DND-41 (cell line): ENCODE results near the gene SLC9A7.

Experiments used
- ATAC-seq: fragments of 200-7000 bp; cut with Tn5 transposase; 3 replicates; pipeline ENCODE4 v1.9.1; 2021; ENCODE audit warnings: low read depth; ENCODE audit not compliant: insufficient read depth
- DNase-seq: peaks from one replicate; pipeline ENCODE4 v3.0.0-alpha.2; 2020
- H2AFZ ChIP-seq: 2 replicates; pipeline ENCODE4 v1.6.0; 2012; ENCODE audit warnings: low read depth, low read length
- H3K27ac ChIP-seq: 2 replicates; pipeline ENCODE4 v1.5.1; 2012; ENCODE audit warnings: low read length, inconsistent platforms
- H3K27me3 ChIP-seq: fragments of 200-600 bp; sonication (generic); 2 replicates; pipeline ENCODE4 v1.6.0; 2012; ENCODE audit warnings: low read length, mild to moderate bottlenecking, inconsistent platforms; ENCODE audit not compliant: insufficient read depth, poor library complexity
- H3K36me3 ChIP-seq: 2 replicates; pipeline ENCODE4 v1.5.1; 2012; ENCODE audit warnings: low read length, inconsistent platforms; ENCODE audit not compliant: insufficient read depth
- H3K4me1 ChIP-seq: 2 replicates; pipeline ENCODE4 v1.5.1; 2012; ENCODE audit warnings: mild to moderate bottlenecking, low read length; ENCODE audit not compliant: insufficient read depth
- H3K4me2 ChIP-seq: 2 replicates; pipeline ENCODE4 v1.6.0; 2012; ENCODE audit warnings: mild to moderate bottlenecking, moderate library complexity, low read length, inconsistent platforms; ENCODE audit not compliant: insufficient read depth
- H3K4me3 ChIP-seq, 2 experiments: fragments of 200-600 bp in 1 of 2; shearing (Covaris generic) in 1 of 2; 2 replicates each; pipeline ENCODE4 v1.5.1; 2012 to 2016; ENCODE audit warnings: inconsistent platforms in 2 of 2, low read length in 2 of 2, mild to moderate bottlenecking in 2 of 2, low read depth in 1 of 2, moderate library complexity in 1 of 2
- H3K79me2 ChIP-seq: 2 replicates; pipeline ENCODE4 v1.6.0; 2012; ENCODE audit warnings: low read length, inconsistent platforms; ENCODE audit not compliant: insufficient read depth
- H3K9ac ChIP-seq: 2 replicates; pipeline ENCODE4 v1.6.0; 2012; ENCODE audit warnings: low read depth, mild to moderate bottlenecking, inconsistent platforms, low read length, moderate library complexity
- H3K9me3 ChIP-seq: 2 replicates; pipeline ENCODE4 v1.5.1; 2012; ENCODE audit warnings: low read length, moderate library complexity, mild to moderate bottlenecking, inconsistent platforms; ENCODE audit not compliant: insufficient read depth, severe bottlenecking
- H4K20me1 ChIP-seq: 2 replicates; pipeline ENCODE4 v1.6.0; 2012; ENCODE audit warnings: low read length; ENCODE audit not compliant: insufficient read depth
- EZH2 ChIP-seq: IDR thresholded peaks from 3 replicates; pipeline ENCODE4 v1.6.1; 2012; ENCODE audit warnings: borderline replicate concordance, low read depth, mild to moderate bottlenecking, moderate library complexity, low read length, inconsistent platforms; ENCODE audit not compliant: severe bottlenecking
- TF ChIP-seq, protein P1 (sequence below): IDR thresholded peaks from 2 replicates; pipeline ENCODE4 v1.5.1; 2012; ENCODE audit warnings: borderline replicate concordance, low read length, moderate library complexity, mild to moderate bottlenecking; ENCODE audit not compliant: poor library complexity, severe bottlenecking; ENCODE audit errors: extremely low read depth

SLC9A7 gene

GRCh38 chrX:46737462-46737861 lies 21.5 kb downstream of the SLC9A7 start:
- Histone ChIP-seq H3K4me1 (no peaks in the 10 kb centered on the region), H3K9me3 (no peaks in the 10 kb centered on the region), H3K9ac (no peak overlapping the region), H3K36me3 (no peaks in the 10 kb centered on the region), H3K27me3 (no peaks in the 10 kb centered on the region), H3K4me2 (no peak overlapping the region), H2AFZ (no peak overlapping the region), H3K79me2 (no peaks in the 10 kb centered on the region), H4K20me1 (no peaks in the 10 kb centered on the region), H3K4me3 (no peak overlapping the region), H3K27ac (no peak overlapping the region)
- no peak for TF ChIP-seq EZH2
- TF ChIP-seq, protein P1, sequence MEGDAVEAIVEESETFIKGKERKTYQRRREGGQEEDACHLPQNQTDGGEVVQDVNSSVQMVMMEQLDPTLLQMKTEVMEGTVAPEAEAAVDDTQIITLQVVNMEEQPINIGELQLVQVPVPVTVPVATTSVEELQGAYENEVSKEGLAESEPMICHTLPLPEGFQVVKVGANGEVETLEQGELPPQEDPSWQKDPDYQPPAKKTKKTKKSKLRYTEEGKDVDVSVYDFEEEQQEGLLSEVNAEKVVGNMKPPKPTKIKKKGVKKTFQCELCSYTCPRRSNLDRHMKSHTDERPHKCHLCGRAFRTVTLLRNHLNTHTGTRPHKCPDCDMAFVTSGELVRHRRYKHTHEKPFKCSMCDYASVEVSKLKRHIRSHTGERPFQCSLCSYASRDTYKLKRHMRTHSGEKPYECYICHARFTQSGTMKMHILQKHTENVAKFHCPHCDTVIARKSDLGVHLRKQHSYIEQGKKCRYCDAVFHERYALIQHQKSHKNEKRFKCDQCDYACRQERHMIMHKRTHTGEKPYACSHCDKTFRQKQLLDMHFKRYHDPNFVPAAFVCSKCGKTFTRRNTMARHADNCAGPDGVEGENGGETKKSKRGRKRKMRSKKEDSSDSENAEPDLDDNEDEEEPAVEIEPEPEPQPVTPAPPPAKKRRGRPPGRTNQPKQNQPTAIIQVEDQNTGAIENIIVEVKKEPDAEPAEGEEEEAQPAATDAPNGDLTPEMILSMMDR: no peak
- DNase-seq (no peak), ATAC-seq (no peak)

DNA sequence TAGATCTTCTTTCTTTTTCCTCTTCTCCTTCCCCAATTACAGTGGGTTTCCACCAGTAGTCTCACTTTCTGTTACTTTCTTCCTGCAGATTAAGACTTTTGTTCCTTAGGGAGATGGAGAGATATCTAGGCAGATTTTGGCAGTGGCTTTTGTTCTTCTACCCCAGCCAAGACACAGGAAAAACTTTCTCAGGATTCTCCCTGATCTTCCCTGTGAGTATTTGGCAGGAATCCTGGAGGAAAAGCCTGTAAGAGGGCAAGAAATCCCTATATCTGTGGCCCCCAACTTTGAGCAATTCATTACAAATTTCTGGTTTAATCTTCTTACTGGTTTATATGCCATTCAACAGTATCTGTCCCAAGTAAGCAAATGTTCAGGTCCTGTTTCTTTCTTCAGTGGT lies 21.9 kb downstream of the SLC9A7 start:
- ATAC-seq: no peak
- H3K36me3 ChIP-seq: no peaks in the 10 kb centered on the region
- no peak overlapping the region for H3K9ac ChIP-seq
- no peaks in the 10 kb centered on the region for H3K27me3 ChIP-seq
- H3K4me3 ChIP-seq: no peak overlapping the region
- H3K4me1 ChIP-seq: no peaks in the 10 kb centered on the region
- H3K79me2 ChIP-seq: no peaks in the 10 kb centered on the region
- no peaks in the 10 kb centered on the region for H4K20me1 ChIP-seq
- no peak for TF ChIP-seq EZH2
- TF ChIP-seq, protein P1: no peak
- H3K9me3 ChIP-seq: no peaks in the 10 kb centered on the region
- no peak for DNase-seq
- H3K4me2 ChIP-seq: no peak overlapping the region
- no peak overlapping the region for H2AFZ ChIP-seq
- H3K27ac ChIP-seq: no peak overlapping the region

- Histone ChIP-seq H3K79me2 (no peaks in the 10 kb centered on the region), H3K27me3 (no peaks in the 10 kb centered on the region), H3K9ac (no peak overlapping the region), H3K4me1 (no peaks in the 10 kb centered on the region), H3K36me3 (no peaks in the 10 kb centered on the region), H3K4me2 (no peak overlapping the region), H3K27ac (no peak overlapping the region), H3K4me3 (no peak overlapping the region), H4K20me1 (no peaks in the 10 kb centered on the region), H3K9me3 (no peaks in the 10 kb centered on the region), H2AFZ (no peak overlapping the region)
- no peak for ATAC-seq
- TF ChIP-seq, protein P1: no peak
- no peak for TF ChIP-seq EZH2
- no peak for DNase-seq
These were observed 23.3 kb downstream of the SLC9A7 start for GRCh38 chrX:46735622-46736021.

- H3K4me3 ChIP-seq: no peak overlapping the region
- no peak overlapping the region for H2AFZ ChIP-seq
- H3K9ac ChIP-seq: no peak overlapping the region
- DNase-seq (no peak), ATAC-seq (no peak)
- no peak for TF ChIP-seq EZH2
- TF ChIP-seq, protein P1: no peak
- H3K4me1 ChIP-seq: no peaks in the 10 kb centered on the region
- H3K27me3 ChIP-seq: no peaks in the 10 kb centered on the region
- H3K4me2 ChIP-seq: no peak overlapping the region
- no peaks in the 10 kb centered on the region for H3K36me3 ChIP-seq
- no peaks in the 10 kb centered on the region for H3K9me3 ChIP-seq
- no peaks in the 10 kb centered on the region for H4K20me1 ChIP-seq
- no peak overlapping the region for H3K27ac ChIP-seq
- H3K79me2 ChIP-seq: no peaks in the 10 kb centered on the region
These were observed 25.7 kb downstream of the SLC9A7 start for GRCh38 chrX:46733226-46733625.
